Measurements from ENCODE around the gene SKOR2. TPM values are rescaled to one million over a fixed set of nuclear protein-coding genes. Genes with fewer than 3 reads are reported as not detected.

Gene SKOR2
- total and polyA plus RNA-seq, 2 of the 13 experiments (the other 11 are each of a cell fraction or from before 2014, with no cell fraction given) = not detected

GRCh38 chr18:47254341-47254939 lies 3.0 kb upstream of the SKOR2 start (continued):
- TF ChIP-seq USF2 (IDR thresholded peaks at IDR 0.05; ENCODE audit: low read depth, low read length) = no peak
- no peak for TF ChIP-seq USF2 (CRISPR knock-in tag; IDR thresholded peaks at IDR 0.05; ENCODE audit: borderline replicate concordance)
- TF ChIP-seq ZNF709 (CRISPR knock-in tag; IDR thresholded peaks at IDR 0.05) = peak; percentile 47; the same call in 1 of the 2 replicates
- no peak for TF ChIP-seq SCMH1 (CRISPR knock-in tag; IDR thresholded peaks at IDR 0.05; ENCODE audit: borderline replicate concordance)
- TF ChIP-seq ZSCAN9 (CRISPR knock-in tag; IDR thresholded peaks at IDR 0.05; ENCODE audit: borderline replicate concordance) = 0 out of 2 replicates have a peak, but pooled peaks have one; percentile 31
- TF ChIP-seq ZNF607 (CRISPR knock-in tag; IDR thresholded peaks at IDR 0.05; ENCODE audit: borderline replicate concordance) = no peak

- H3K4me2 ChIP-seq (ENCODE audit: low read depth, low read length) = no peak overlapping the region
- H3K9ac ChIP-seq (ENCODE audit: insufficient read depth, low read depth, low read length) = no peak overlapping the region
- H3K27ac ChIP-seq (ENCODE audit: extremely low read length, insufficient read depth, low read length) = no peak overlapping the region
- ATAC-seq (no peak), DNase-seq (ENCODE audit: low spot score) (no peak), FAIRE-seq (no peak)
- in situ Hi-C loops (cut with HindIII; ENCODE audit: extremely low pct_ligation_motif_present, low pct_unique_long_range_greater_than_20kb) = no loop called here
- H4K20me1 ChIP-seq (ENCODE audit: insufficient read depth, low read length) = no peaks in the 10 kb centered on the region; the same call in 1 of the 2 replicates
- H3K4me1 ChIP-seq (ENCODE audit: insufficient read depth, low read length) = no peaks in the 10 kb centered on the region
- 40% methylated on average over 11 of the region's 11 CpGs for WGBS (ENCODE audit: low lambda C conversion rate)
- BruUV-seq (replicated peaks) = no TSS peak
- H3K36me3 ChIP-seq (replicated peaks in 1 of 2; ENCODE audit: control insufficient read depth in 1 of 2, insufficient read depth in 2 of 2, low read length in 2 of 2) = no peaks in the 10 kb centered on the region
- intact Hi-C loops (cut with micrococcal nuclease; ENCODE audit: unreplicated experiment) = no loop called here
- ChIA-PET CTCF (ENCODE audit: low intra/inter-chr PET ratio, low total read pairs) (no interaction called here), POLR2A (no interaction called here)
- H3K27me3 ChIP-seq (ENCODE audit: control insufficient read depth in 1 of 2, insufficient read depth in 2 of 2, low read length in 2 of 2) = peaks cover 1 to 28% of the 10 kb centered on the region in 2 experiments; a peak in 4 of 5 replicates
- no peaks in the 10 kb centered on the region for H3K79me2 ChIP-seq (ENCODE audit: insufficient read depth, low read length)
- H3K4me3 ChIP-seq (replicated peaks in 1 of 3; ENCODE audit: insufficient read depth in 1 of 3, low read depth in 2 of 3, low read length in 3 of 3) = no peak overlapping the region
- H2AFZ ChIP-seq (ENCODE audit: low read length) = no peak overlapping the region
- no peaks in the 10 kb centered on the region for H3K9me3 ChIP-seq (ENCODE audit: low read length)
- TF ChIP-seq SPEN (CRISPR knock-in tag; IDR thresholded peaks at IDR 0.05; ENCODE audit: low read depth) (no peak), CBX1 (IDR thresholded peaks at IDR 0.05; ENCODE audit: low read depth) (no peak), ZSCAN12 (CRISPR knock-in tag; IDR thresholded peaks at IDR 0.05) (no peak), REST (IDR thresholded peaks at IDR 0.05; ENCODE audit: borderline replicate concordance in 1 of 2, low read depth in 1 of 2, low read length in 2 of 2) (no peak), ZNF510 (CRISPR knock-in tag; IDR thresholded peaks at IDR 0.05; ENCODE audit: low read depth) (no peak), ZNF580 (CRISPR knock-in tag; IDR thresholded peaks at IDR 0.05; ENCODE audit: borderline replicate concordance, low read depth) (no peak), WIZ (CRISPR knock-in tag; IDR thresholded peaks at IDR 0.05) (no peak), ZNF292 (CRISPR knock-in tag; IDR thresholded peaks at IDR 0.05; ENCODE audit: borderline replicate concordance, low read depth) (no peak)
- TF ChIP-seq, protein P1, sequence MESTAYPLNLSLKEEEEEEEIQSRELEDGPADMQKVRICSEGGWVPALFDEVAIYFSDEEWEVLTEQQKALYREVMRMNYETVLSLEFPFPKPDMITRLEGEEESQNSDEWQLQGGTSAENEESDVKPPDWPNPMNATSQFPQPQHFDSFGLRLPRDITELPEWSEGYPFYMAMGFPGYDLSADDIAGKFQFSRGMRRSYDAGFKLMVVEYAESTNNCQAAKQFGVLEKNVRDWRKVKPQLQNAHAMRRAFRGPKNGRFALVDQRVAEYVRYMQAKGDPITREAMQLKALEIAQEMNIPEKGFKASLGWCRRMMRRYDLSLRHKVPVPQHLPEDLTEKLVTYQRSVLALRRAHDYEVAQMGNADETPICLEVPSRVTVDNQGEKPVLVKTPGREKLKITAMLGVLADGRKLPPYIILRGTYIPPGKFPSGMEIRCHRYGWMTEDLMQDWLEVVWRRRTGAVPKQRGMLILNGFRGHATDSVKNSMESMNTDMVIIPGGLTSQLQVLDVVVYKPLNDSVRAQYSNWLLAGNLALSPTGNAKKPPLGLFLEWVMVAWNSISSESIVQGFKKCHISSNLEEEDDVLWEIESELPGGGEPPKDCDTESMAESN (CRISPR knock-in tag; conservative IDR thresholded peaks at IDR 0.05) = no peak
Observed at GRCh38 chr18:47253101-47253654, 1.7 kb upstream of the SKOR2 start.

Data from HepG2 (cell line).